Measurements from ENCODE around the gene RAB6C.
"Not testable (repeated sequence)": the region's sequence is repeated elsewhere in the genome, so short reads cannot be mapped to it uniquely, and the experiment has no call there.

Gene RAB6C

GRCh38 chr2:129979629-129980155, at the start of gene RAB6C:
Gene RAB6C (plus strand): TSS chr2:129979666. CDS start chr2:129980116, 450 bp downstream.
- peak; percentile 49 for DNase-seq (ENCODE audit: low read depth, low spot score)

GRCh38 chr2:129930451-129930850, 49.0 kb upstream of the RAB6C start:
- no peak for DNase-seq (ENCODE audit: low read depth, low spot score)

- not testable (repeated sequence) for DNase-seq (ENCODE audit: low read depth, low spot score)
Observed at GRCh38 chr2:129933387-129933786, 46.1 kb upstream of the RAB6C start.

DNA sequence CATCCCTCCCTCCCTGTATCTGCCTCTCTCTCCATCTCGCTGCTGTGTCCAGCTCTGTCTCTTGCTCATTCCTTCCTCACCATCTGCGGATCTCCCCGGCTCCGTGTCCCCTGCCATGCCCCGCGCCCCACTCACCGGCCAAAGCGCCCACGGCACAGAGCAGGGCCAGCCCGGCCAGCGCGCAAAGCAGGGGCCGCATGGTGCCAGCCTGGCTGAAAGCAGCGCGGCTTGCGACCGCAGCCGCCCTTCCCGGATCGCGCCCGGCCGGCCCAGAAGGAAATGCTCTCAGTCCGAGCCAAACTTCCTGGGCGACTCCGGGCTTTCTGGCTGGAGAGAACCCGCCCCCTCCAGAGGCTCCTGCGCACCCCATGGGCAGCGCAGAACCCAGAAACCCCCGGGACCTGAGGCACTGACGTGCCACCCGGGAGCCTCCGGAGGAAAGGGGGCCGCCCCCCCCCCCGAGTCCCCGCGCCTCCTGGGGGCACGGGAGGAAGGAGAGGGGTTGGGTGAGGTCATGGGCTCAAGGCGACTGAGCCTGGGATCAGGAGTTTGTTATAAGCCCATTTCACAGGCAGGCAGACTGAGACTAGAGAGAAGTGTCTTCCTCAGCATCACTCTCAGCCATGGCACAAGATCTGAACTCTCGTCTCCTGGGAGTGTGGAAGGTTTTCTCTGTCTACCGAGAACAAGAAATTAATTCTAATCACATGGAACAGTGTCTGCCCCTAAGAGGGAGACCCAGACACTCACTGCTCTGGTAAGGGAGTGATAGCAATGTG, 45.2 kb upstream of the RAB6C start:
- DNase-seq (ENCODE audit: low read depth, low spot score): peak; percentile 64

DNA sequence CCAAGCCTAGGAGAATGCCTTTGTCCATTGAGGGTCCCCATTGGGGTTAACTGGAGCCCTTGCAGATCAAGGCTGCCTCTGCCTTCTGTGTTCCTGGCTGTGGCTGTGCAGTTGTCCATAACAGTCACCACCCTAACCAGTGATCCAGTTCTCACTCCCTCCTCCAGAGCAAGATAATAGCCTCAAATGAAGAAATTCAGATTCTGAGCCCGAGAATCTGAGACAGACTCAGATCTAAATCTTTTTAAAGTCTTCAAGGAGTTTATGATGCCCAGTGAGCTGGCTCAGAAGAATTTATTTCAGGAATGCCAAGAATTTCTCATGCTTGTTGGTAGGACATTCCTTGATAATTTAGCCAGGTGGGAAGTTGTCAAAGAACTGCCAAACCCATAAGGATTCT, 44.3 kb upstream of the RAB6C start:
- DNase-seq (ENCODE audit: low read depth, low spot score): peak; percentile 59

DNA sequence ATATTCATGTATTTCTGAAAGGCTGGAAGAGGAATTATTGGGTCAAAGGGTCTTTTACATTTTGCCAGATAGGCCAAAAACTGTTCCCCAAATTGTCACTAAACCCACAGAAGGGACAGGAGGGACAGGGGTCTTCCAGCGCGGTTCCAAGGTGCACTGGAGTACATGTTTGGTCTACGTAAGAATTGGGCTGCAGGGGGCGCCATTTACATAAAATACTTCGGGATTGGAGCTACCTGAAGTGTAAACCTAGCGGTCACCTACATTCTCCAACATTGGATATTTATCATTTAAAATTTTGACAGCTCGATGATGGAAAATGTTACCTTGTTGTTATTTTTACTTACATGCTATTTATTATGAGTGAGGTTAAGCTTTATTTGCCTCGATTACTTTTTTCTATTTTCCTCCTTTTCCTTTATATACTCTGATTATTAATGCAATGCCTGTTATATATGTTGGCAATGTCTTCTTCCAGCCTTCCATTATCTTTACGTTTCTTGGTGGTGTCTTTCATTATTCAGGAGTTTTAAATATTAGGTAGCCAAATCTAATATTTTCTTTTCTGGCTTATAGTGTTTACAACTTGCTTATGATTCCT, 43.0 kb upstream of the RAB6C start:
- DNase-seq (ENCODE audit: low read depth, low spot score): peak; percentile 46

DNA sequence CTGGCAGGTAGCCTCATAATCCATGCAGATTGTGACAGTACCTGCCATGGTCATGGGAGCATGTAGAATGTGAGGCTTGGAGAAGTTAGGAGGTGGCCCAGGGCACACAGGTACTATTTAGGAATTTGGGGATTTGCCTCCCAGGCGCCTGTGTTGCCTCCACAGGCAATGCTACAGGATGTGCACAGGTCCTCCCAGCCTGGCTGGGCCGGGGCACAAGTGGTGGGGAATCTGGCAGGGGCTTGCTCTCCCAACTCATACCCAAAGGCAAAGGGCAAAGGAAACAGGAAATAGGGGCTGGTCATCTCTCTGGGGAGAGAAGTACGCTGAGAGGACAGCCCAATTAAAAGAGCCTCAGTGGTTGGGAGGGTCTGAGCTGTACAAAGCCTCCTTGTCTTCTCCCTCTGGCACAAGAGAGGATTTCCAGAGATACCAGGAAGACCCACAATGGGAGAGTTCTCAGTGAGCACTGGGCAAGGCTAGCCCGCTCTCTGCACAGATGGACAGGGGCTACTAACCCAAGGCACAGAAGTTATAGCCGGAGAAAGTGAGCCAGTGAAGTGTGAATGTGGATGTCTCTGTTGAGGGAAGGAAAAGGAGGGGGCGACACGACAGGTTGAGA, 40.5 kb upstream of the RAB6C start:
- DNase-seq (ENCODE audit: low read depth, low spot score): not testable (repeated sequence)

DNA sequence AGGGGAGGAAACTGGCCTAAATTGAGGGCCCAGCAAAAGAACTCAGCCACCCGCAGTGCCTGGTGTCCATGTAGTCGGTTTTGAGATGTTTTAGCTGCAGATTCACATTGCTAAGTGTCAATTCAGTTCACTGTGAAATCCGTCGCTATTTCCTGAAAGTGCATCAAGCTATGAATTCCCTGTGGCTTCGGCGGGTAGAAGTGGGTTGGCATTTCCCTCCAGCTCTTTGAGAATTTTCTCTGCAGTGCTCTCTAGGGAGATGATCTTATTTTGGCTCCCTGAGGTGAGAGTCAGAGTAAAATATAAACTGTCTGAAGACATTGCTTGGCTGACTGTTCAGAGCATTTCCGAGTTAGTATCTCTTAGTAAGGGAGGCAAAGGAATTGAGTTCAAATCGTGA, 36.0 kb upstream of the RAB6C start:
- not testable (repeated sequence) for DNase-seq (ENCODE audit: low read depth, low spot score)

DNA sequence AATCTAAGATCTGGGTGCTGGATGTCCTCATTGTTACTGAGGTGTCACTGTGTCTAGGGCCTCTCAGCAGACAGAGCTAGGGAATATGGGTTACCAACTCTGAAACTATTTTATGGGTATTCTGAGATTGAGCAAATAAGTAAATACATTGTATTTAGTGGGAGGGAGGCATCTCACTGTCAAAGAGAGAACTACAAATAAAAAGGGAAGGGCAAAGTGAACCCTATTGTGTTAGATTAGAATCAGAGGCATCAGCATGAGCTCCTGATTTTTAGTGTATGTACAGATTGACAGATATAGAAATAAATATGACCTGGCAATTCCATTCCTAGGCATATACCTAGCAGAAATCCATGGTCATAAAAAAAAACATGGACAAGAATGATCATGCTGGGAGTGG, 33.9 kb upstream of the RAB6C start:
- DNase-seq (ENCODE audit: low read depth, low spot score): no peak

- DNase-seq (ENCODE audit: low read depth, low spot score): not testable (repeated sequence)
Observed at GRCh38 chr2:129947712-129948111, 31.8 kb upstream of the RAB6C start.

DNA sequence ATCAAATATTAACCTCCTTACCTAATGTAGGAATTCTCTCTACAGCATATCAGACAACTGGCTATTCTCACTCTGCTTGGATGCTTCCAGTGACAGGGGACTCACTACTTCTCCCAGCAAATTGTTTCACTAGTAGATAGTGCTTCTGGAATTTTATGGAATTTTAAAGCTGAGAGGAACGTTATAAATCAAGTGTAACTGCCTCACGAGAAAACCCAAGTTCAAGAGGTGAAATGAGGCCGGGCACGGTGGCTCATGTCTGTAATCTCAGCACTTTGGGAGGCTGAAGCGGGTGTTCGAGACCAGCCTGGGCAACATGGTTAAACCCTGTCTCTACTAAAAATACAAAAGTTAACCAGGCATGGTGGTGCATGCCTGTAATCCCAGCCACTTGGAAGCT, 23.3 kb upstream of the RAB6C start:
- not testable (repeated sequence) for DNase-seq (ENCODE audit: low read depth, low spot score)

DNA sequence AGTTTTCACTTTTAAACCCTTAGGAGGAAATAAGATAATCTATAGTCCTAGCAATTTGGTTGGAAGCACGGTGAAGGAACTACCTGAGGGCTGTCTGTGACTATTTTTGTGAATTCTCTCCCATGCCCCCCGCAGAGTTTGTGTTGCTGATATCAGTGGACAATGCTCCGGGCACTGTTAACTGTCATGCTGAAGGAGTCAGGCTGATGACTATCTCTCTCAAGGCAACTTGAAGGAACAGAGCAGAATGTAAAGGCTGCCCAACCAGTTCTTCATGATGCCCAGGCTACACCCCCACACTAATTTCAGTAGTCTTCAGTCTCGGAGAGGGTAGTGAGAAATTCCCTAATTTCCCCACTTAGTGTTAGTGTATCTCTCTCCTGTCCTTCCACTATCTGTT, 21.6 kb upstream of the RAB6C start:
- no peak for DNase-seq (ENCODE audit: low read depth, low spot score)

- DNase-seq (ENCODE audit: low read depth, low spot score): not testable (repeated sequence)
Observed at GRCh38 chr2:129958736-129959135, 20.7 kb upstream of the RAB6C start.

DNA sequence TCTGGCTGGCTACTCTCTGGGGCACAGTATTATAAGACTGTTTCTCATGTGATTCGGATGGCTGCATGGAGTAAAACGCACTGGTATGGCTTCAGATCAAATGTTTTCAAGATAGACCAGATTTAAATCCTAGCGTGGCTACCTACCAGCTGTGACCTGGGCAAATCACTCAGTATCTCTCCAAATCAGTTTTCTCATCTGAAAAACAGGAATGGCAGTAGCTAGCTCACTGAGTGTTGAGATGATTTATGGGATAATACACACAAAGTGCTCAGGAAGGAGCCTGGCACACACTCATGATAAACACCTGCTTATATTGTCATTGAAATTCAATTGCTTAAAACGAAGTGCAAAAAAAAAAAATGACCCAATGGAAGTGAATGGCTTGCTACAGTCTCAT, 10.9 kb upstream of the RAB6C start:
- DNase-seq (ENCODE audit: low read depth, low spot score): not testable (repeated sequence)

DNA sequence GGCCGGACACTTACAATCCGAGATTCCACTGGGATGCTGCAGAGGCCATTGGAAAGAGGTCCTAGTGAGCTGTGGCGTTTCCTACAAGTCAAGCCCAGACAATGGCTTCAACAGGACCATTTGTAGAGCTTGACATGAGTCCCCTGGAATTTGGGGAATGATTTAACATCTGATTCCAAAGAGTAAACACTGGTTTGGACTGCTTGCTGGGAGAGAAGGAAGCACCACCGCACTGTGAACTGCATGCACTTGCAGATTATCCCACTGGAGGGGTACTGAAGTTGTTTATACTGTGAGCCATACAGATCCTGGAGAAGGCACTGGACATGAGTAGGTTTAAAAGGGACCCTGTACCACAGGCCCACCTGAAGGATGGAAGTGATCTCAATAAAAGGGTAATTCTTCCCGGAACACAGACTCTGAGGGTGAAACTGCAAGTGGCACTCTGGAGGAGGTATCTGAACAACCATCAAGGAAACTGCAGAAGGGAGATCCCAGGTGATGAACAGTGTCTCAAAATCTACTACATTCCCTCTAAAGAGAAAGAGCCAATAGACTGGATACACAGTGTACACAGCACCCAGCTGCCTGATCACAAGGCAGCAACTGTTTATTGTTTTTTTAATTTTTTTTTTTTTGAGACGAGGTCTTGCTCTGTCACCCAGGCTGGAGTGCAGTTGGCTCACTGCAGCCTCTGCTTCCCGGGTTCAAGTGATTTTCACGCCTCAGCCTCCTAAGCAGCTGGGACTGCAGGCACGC, 4.3 kb upstream of the RAB6C start:
- no peak for DNase-seq (ENCODE audit: low read depth, low spot score)

- DNase-seq (ENCODE audit: low read depth, low spot score): not testable (repeated sequence)
Observed at GRCh38 chr2:129976969-129977368, 2.5 kb upstream of the RAB6C start.

GRCh38 chr2:129977986-129978385, 1.5 kb upstream of the RAB6C start:
- no peak for DNase-seq (ENCODE audit: low read depth, low spot score)

DNA sequence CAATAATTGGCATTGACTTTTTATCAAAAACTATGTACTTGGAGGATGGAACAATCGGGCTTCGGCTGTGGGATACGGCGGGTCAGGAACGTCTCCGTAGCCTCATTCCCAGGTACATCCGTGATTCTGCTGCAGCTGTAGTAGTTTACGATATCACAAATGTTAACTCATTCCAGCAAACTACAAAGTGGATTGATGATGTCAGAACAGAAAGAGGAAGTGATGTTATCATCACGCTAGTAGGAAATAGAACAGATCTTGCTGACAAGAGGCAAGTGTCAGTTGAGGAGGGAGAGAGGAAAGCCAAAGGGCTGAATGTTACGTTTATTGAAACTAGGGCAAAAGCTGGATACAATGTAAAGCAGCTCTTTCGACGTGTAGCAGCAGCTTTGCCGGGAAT, 780 bp downstream of the RAB6C start:
- not testable (repeated sequence) for DNase-seq (ENCODE audit: low read depth, low spot score)

DNA sequence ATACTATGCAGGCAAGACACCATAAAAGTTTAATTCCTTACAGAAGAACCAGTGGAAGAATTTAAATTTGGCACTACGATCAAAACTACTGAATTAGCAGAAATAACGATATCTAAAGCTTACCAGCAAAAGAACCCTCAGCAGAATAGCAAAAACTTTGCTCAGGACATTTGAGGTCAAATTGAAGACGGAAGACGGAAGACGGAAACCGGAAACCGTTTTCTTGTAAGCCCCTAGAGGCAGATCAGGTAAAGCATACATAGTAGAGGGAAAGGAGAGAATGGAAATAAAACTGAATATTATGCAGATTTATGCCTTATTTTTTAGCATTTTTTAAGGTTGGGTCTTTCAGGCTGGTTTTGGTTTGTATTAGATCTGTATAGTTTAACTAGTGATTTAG, 2.2 kb downstream of the RAB6C start:
- not testable (repeated sequence) for DNase-seq (ENCODE audit: low read depth, low spot score)

DNA sequence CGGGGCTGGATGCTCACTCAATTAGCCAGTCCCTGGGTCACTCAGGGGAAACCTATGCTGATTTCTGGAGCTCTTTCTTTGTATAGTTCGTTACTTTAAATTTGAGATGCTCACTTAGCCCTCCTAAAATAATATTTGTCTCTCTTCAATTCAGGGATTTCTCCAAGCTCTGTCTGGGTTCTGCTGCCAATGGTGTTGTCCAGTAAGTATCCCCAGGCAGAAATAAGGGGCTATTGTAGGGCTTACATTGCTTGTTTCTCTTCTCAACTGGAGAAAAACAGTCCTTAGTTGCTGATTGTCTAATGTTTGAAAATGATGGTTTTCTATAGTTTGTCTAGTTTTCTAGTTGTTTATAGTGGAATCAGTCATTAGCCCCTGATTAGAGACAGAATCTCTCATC, 5.0 kb downstream of the RAB6C start:
- no peak for DNase-seq (ENCODE audit: low read depth, low spot score)

- not testable (repeated sequence) for DNase-seq (ENCODE audit: low read depth, low spot score)
Observed at GRCh38 chr2:129992415-129993006, 13.0 kb downstream of the RAB6C start.
